ENCODE data around the gene STX1B. TPM values are rescaled to one million over a fixed set of nuclear protein-coding genes. Genes with fewer than 3 reads are reported as not detected.

The STX1B gene
- total and polyA plus RNA-seq, 3 experiments from 2014 or later: 0.03 to 0.79 (median 0.40) TPM

DNA sequence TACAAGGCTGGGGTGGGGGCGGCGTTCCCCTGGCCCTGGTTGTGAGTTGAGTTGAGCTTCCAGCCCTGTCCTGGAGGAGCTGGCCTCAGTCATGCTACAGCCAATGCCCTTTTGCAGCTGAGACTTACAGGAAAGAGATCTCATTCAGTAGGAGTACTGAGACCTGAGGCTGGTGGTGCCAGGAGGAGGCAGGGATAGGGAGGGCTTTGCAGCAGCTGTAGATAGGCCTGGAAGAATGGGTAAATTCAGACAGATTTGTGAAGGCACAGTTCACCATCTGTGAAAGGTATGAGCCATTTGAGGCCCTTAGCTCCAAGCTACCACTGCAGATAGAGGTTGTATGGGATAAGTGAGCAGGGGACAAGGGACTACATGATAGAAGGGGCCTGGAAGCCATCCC is 28.6 kb upstream of the STX1B start:
- no peaks in the 10 kb centered on the region for H3K9me3 ChIP-seq (ENCODE audit: low read length)
- Mint-ChIP-seq H3K27ac (peak overlapping the region in 3 of 8 donors; percentile 33 to 92 (median 58)), H3K9me3 (no peaks in the 10 kb centered on the region), H3K27me3 (peaks cover 0 to 1% of the 10 kb centered on the region in 2 donors), H3K4me3 (no peak overlapping the region), H3K36me3 (peaks cover 3 to 74% (median 15%) of the 10 kb centered on the region in 3 donors), H3K4me1 (peaks cover 9 to 20% (median 14%) of the 10 kb centered on the region in 3 donors)
- peaks cover 11% of the 10 kb centered on the region for H3K36me3 ChIP-seq (ENCODE audit: insufficient read depth, low read length)
- CTCF ChIA-PET: no interaction called here
- DNase-seq: no peak
- no peak overlapping the region for H3K4me3 ChIP-seq (ENCODE audit: low read length)
- peaks cover 7% of the 10 kb centered on the region for H3K4me1 ChIP-seq (ENCODE audit: insufficient read depth, low read length)
- no peak overlapping the region for H3K27ac ChIP-seq (ENCODE audit: low read depth, low read length)
- no peaks in the 10 kb centered on the region for H3K27me3 ChIP-seq (ENCODE audit: insufficient read depth, low read length, poor library complexity, severe bottlenecking)
- POLR2A ChIA-PET: no interaction called here

- peaks cover 0 to 1% of the 10 kb centered on the region in 2 donors for H3K27me3 Mint-ChIP-seq
- peak overlapping the region in 2 of 7 donors; percentile 11 to 39 for H3K4me3 Mint-ChIP-seq
- peaks cover 11% of the 10 kb centered on the region for H3K36me3 ChIP-seq (ENCODE audit: insufficient read depth, low read length)
Observed at GRCh38 chr16:31036691-31037090, 26.3 kb upstream of the STX1B start.

DNA sequence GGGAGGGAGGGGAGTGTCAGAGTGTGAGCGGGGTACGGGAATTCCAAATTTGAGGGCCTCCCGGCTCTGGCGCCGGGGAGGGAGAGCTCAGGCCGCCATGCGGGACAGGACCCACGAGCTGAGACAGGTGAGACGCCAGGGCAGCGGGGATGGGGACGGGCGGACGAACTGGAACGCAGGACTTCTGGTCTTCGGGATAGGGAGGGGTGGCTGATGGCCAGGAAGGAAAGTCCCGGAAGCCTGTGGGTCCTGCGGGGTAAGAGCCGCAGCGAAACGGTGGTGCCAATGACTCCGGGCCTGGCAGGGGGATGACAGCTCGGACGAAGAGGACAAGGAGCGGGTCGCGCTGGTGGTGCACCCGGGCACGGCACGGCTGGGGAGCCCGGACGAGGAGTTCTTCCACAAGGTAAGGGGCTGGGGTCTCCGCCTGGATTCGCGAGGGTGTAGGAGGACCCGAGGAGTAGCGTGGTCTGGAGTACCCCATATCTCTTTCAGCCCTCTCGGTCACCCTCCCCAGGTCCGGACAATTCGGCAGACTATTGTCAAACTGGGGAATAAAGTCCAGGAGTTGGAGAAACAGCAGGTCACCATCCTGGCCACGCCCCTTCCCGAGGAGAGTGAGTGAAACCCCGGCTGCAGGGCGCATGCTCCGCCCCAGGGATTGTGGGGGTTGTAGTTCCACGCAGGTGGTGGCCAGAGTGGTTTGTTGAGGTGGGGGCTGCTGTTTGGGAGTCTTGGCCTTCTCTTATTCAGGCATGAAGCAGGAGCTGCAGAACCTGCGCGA is 23.5 kb upstream of the STX1B start:
- no peaks in the 10 kb centered on the region for H3K27me3 ChIP-seq (ENCODE audit: insufficient read depth, low read length, poor library complexity, severe bottlenecking)
- ChIA-PET POLR2A (interaction anchor here (1.2 to 3.6 kb wide), 4 partner anchors 12 to 108 kb away, joined by 3 to 18 read pairs (median 5); partner anchors contain the start of genes KAT8, ZNF646 and ZNF668), CTCF (interaction anchor here (1.2 to 1.3 kb wide), 3 partner anchors 37 to 109 kb away, joined by 3 read pairs; no protein-coding TSS in a partner anchor)
- Mint-ChIP-seq H3K27ac (peak overlapping the region; percentile 91 to 99 (median 98)), H3K4me1 (peaks cover 17 to 40% (median 27%) of the 10 kb centered on the region in 3 donors), H3K4me3 (peak overlapping the region; percentile 91 to 100 (median 96)), H3K27me3 (peaks cover 0 to 1% of the 10 kb centered on the region in 2 donors), H3K36me3 (peaks cover 0 to 50% (median 10%) of the 10 kb centered on the region in 3 donors), H3K9me3 (peaks cover 0 to 4% (median 0%) of the 10 kb centered on the region in 5 donors)
- peaks cover 8% of the 10 kb centered on the region for H3K36me3 ChIP-seq (ENCODE audit: insufficient read depth, low read length)
- DNase-seq: peak; percentile 79 to 89 (median 82)
- peak overlapping the region; percentile 98 for H3K4me3 ChIP-seq (ENCODE audit: low read length)
- H3K4me1 ChIP-seq (ENCODE audit: insufficient read depth, low read length): peaks cover 19% of the 10 kb centered on the region
- peak overlapping the region; percentile 78 for H3K27ac ChIP-seq (ENCODE audit: low read depth, low read length)
- H3K9me3 ChIP-seq (ENCODE audit: low read length): no peaks in the 10 kb centered on the region

More at GRCh38 chr16:31036691-31037090, 26.3 kb upstream of the STX1B start:
- Histone ChIP-seq H3K27me3 (ENCODE audit: insufficient read depth, low read length, poor library complexity, severe bottlenecking) (no peaks in the 10 kb centered on the region), H3K27ac (ENCODE audit: low read depth, low read length) (no peak overlapping the region), H3K4me1 (ENCODE audit: insufficient read depth, low read length) (peaks cover 19% of the 10 kb centered on the region), H3K9me3 (ENCODE audit: low read length) (no peaks in the 10 kb centered on the region), H3K4me3 (ENCODE audit: low read length) (no peak overlapping the region)
- Mint-ChIP-seq H3K27ac (peak overlapping the region in 2 of 8 donors; percentile 31 to 77), H3K9me3 (peaks cover 0 to 4% (median 0%) of the 10 kb centered on the region in 5 donors), H3K4me1 (peaks cover 17 to 38% (median 25%) of the 10 kb centered on the region in 3 donors), H3K36me3 (peaks cover 3 to 75% (median 13%) of the 10 kb centered on the region in 3 donors)
- POLR2A ChIA-PET: interaction anchor here (0.6 to 3.6 kb wide), 2 partner anchors 37 to 120 kb away, joined by 4 to 18 read pairs; partner anchors contain the start of genes ZNF646 and ZNF668
- no peak for DNase-seq
- CTCF ChIA-PET: no interaction called here

DNA sequence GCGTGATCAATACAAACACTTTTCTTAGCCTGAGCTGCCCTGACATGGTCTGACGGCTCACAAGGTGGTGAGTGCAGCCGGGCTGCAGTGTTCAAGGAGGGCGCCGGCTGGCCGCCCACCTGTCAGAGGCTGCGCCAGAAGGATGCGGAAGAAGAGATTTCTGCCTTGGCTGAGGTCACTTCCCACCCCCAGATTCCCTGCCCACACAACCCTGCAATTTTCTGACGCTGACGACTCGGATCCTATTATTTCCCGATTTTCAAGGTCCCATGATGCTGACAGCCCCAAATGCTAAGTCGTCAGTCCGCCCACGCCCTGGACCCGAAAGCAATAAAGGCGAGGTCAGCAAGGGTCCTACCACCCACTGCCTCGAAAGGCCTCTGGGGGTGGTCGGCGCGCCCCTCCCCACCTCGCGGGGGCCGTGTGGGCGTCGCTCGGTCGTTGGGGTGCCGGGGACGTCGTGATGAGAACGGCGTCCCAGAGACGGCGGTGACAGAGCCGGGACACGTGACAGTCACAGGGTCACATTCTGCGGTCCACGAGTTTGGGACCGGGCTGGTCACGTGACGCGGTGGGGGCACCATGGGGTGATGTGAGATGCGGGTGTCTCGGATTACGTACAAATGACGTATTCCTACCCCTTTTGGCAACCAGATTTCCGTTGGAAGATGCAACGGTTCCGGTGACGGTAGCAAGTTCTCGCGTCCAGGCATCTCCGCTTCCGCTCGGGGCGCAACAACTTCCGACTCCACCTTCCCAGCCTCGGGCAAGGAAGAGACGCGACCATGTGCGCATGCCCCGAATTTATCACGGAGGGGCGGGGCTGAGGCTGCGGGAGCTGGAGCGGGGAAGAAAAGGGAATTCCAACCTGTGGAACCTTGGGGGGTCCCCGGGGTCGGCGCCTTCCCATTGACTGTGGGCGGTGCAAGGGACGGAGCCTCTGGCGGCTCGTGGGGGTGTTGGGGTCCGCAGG is 22.6 kb upstream of the STX1B start, which contains the start of gene STX4:
STX4 (plus strand) TSS at position 823 of the 973 bp plus-strand sequence. CDS start 248 bp downstream, outside the sequence.
- Histone ChIP-seq H3K4me3 (ENCODE audit: low read length) (peak within 1 kb of the TSS; percentile 98), H3K27ac (ENCODE audit: low read depth, low read length) (peak within 1 kb of the TSS; percentile 94), H3K36me3 (ENCODE audit: insufficient read depth, low read length) (peaks cover 7% of the 10 kb centered on the region), H3K4me1 (ENCODE audit: insufficient read depth, low read length) (peaks cover 19% of the 10 kb centered on the region), H3K27me3 (ENCODE audit: insufficient read depth, low read length, poor library complexity, severe bottlenecking) (no peaks in the 10 kb centered on the region), H3K9me3 (ENCODE audit: low read length) (no peaks in the 10 kb centered on the region)
- peak within 1 kb of the TSS; percentile 91 to 100 (median 96) for H3K4me3 Mint-ChIP-seq
- DNase-seq: peak; percentile 97 to 99 (median 98)
- peaks cover 0 to 42% (median 5%) of the 10 kb centered on the region in 3 donors for H3K36me3 Mint-ChIP-seq
- peak within 1 kb of the TSS; percentile 91 to 99 (median 98) for H3K27ac Mint-ChIP-seq
- peaks cover 17 to 40% (median 27%) of the 10 kb centered on the region in 3 donors for H3K4me1 Mint-ChIP-seq
- H3K27me3 Mint-ChIP-seq: no peaks in the 10 kb centered on the region
- ChIA-PET CTCF (interaction anchor here (1.2 kb wide), 1 partner anchor 83 kb away, joined by 3 read pairs; no protein-coding TSS in a partner anchor), POLR2A (interaction anchor here (0.5 to 3.6 kb wide), 5 partner anchors 13 to 109 kb away, joined by 3 to 18 read pairs (median 3); partner anchors contain the start of genes KAT8, ZNF646 and ZNF668)
- peaks cover 0 to 4% (median 0%) of the 10 kb centered on the region in 5 donors for H3K9me3 Mint-ChIP-seq

GRCh38 chr16:31031276-31031675 is 20.8 kb upstream of the STX1B start:
- Histone ChIP-seq H3K36me3 (ENCODE audit: insufficient read depth, low read length) (peaks cover 4% of the 10 kb centered on the region), H3K27me3 (ENCODE audit: insufficient read depth, low read length, poor library complexity, severe bottlenecking) (no peaks in the 10 kb centered on the region), H3K4me3 (ENCODE audit: low read length) (no peak overlapping the region), H3K9me3 (ENCODE audit: low read length) (no peaks in the 10 kb centered on the region), H3K4me1 (ENCODE audit: insufficient read depth, low read length) (peaks cover 19% of the 10 kb centered on the region), H3K27ac (ENCODE audit: low read depth, low read length) (no peak overlapping the region)
- H3K4me3 Mint-ChIP-seq: peak overlapping the region in 2 of 7 donors; percentile 96 to 100
- peaks cover 16 to 35% (median 21%) of the 10 kb centered on the region in 3 donors for H3K4me1 Mint-ChIP-seq
- POLR2A ChIA-PET: interaction anchor here (0.9 kb wide), 1 partner anchor 34 kb away, joined by 3 read pairs; no protein-coding TSS in a partner anchor
- H3K27me3 Mint-ChIP-seq: no peaks in the 10 kb centered on the region
- CTCF ChIA-PET: no interaction called here
- H3K36me3 Mint-ChIP-seq: peaks cover 0 to 33% (median 2%) of the 10 kb centered on the region in 3 donors
- peak overlapping the region in 4 of 8 donors; percentile 91 to 99 (median 98) for H3K27ac Mint-ChIP-seq
- H3K9me3 Mint-ChIP-seq: peaks cover 0 to 4% (median 0%) of the 10 kb centered on the region in 5 donors
- no peak for DNase-seq

- Mint-ChIP-seq H3K27ac (peak overlapping the region in 1 of 8 donors; percentile 33), H3K36me3 (peaks cover 0 to 15% (median 1%) of the 10 kb centered on the region in 3 donors), H3K9me3 (peaks cover 0 to 4% (median 0%) of the 10 kb centered on the region in 5 donors), H3K4me1 (peaks cover 10 to 22% (median 16%) of the 10 kb centered on the region in 3 donors), H3K27me3 (no peaks in the 10 kb centered on the region), H3K4me3 (no peak overlapping the region)
- H3K27ac ChIP-seq (ENCODE audit: low read depth, low read length): no peak overlapping the region
- DNase-seq: no peak
- peaks cover 13% of the 10 kb centered on the region for H3K4me1 ChIP-seq (ENCODE audit: insufficient read depth, low read length)
- no peak overlapping the region for H3K4me3 ChIP-seq (ENCODE audit: low read length)
- no peaks in the 10 kb centered on the region for H3K36me3 ChIP-seq (ENCODE audit: insufficient read depth, low read length)
- ChIA-PET POLR2A (no interaction called here), CTCF (no interaction called here)
- no peaks in the 10 kb centered on the region for H3K27me3 ChIP-seq (ENCODE audit: insufficient read depth, low read length, poor library complexity, severe bottlenecking)
- H3K9me3 ChIP-seq (ENCODE audit: low read length): no peaks in the 10 kb centered on the region
Observed at GRCh38 chr16:31029272-31029671, 18.8 kb upstream of the STX1B start.

- Histone ChIP-seq H3K27ac (ENCODE audit: low read depth, low read length) (no peak overlapping the region), H3K9me3 (ENCODE audit: low read length) (no peaks in the 10 kb centered on the region), H3K4me1 (ENCODE audit: insufficient read depth, low read length) (no peaks in the 10 kb centered on the region), H3K27me3 (ENCODE audit: insufficient read depth, low read length, poor library complexity, severe bottlenecking) (no peaks in the 10 kb centered on the region), H3K4me3 (ENCODE audit: low read length) (no peak overlapping the region), H3K36me3 (ENCODE audit: insufficient read depth, low read length) (no peaks in the 10 kb centered on the region)
- no peaks in the 10 kb centered on the region for H3K36me3 Mint-ChIP-seq
- H3K9me3 Mint-ChIP-seq: no peaks in the 10 kb centered on the region
- H3K4me1 Mint-ChIP-seq: no peaks in the 10 kb centered on the region
- no peak for DNase-seq
- no peak overlapping the region for H3K4me3 Mint-ChIP-seq
- H3K27ac Mint-ChIP-seq: peak overlapping the region in 1 of 8 donors; percentile 45
- ChIA-PET CTCF (no interaction called here), POLR2A (no interaction called here)
- no peaks in the 10 kb centered on the region for H3K27me3 Mint-ChIP-seq
Observed at GRCh38 chr16:31025339-31025738, 14.9 kb upstream of the STX1B start.

All from CD8-positive, alpha-beta memory T cell (primary cell).